ENCODE data around the gene OR6S1.
A peak's percentile ranks its signal among the peaks of the same experiment; 100 is the strongest.
"Not testable (repeated sequence)": the region's sequence is repeated elsewhere in the genome, so short reads cannot be mapped to it uniquely, and the experiment has no call there.

OR6S1 gene

DNA sequence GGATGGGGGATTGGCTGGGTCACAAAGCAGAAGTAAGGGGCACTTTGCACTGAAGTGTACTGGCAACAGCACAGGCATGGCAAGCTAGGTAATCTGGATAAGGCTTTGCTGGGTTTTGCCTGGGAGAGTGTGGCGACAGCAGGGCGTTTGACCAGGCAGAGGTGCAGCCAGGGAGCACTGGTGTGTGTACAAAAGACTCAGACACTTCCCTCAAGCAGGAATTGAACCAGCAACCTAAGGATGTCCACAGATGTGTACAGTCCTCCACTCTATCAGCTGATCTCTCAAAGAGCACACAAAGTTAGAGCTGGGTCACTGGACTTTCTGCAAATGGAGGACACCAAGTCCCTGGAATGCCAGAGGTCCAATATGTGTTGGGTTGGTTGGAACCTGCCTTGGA is 27.5 kb upstream of the OR6S1 start:
- DNase-seq = no peak

DNA sequence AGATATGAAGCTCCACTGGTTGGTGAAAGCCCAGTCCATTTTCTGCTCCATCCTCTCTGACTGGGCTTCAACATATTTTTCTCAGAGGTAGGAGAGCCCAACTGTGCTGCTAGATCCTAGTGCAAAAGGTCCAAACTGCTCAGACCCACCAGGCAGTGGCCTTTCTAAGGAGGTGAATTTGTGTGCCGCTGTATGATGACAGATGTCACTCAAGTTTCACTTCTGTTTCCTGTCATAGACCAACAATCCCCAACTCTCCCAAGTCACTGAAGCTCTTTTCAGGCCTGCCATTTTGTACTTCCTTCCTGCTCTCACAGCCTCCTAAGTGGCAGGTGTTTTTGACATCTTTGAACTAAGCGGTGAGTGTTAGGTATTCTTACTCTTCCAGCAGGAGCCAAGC is 26.5 kb upstream of the OR6S1 start:
- no peak for DNase-seq

DNA sequence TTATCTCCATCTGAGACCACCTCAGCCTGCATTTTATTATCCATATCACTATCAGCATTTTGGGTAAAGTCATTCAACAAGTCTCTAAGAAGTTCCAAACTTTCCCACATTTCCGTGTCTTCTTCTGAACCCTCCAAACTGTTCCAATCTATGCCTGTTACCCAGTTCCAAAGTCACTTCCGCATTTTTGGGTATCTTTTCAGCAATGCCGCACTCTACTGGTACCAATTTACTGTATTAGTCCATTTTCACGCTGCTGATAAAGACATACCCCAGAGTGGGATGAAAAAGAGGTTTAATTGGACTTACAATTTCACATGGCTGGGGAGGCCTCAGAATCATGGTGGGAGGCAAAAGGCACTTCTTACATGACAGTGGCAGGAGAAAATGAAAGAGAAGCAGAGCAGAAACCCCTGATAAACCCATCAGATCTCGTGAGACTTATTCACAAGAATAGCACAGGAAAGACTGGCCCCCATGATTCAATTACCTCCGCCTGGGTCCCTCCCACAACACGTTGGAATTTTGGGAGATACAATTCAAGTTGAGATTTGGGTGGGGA is 25.0 kb upstream of the OR6S1 start:
- not testable (repeated sequence) for DNase-seq

DNA sequence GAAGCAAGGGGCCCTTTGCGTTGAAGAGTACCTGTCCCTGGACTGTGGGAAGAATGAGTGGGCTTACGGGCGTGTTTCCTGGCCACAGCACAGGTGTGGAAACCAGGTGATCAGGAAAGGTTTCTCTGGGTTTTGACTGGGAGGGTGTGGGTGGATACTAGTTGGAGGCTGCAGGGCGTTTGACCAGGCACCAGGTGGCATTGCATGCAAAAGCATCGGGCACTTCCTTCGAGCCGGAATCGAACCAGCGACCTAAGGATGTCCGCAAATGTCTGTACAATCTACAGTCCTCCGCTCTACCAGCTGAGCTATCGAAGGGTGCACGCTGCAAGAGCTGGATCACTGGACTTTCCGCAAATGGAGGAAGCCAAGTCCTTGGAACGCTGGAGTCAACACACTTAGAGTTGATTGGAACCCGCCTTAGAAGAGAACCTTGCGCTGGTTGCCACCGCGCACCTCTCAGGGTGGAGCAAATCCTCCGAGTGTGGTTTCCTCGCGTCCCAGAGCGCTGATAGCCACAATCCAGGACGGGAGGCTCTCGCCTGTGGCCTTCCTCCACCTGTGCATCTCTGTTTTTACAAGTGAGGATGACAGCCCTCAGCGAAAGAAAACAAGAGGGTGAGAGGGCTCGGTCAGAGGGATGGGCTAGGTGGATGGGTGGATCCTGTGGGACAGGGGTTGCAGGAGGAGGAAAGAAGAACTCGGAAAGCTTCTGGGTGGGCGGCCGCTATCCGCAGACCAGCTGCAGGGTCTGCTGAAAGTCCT is 21.7 kb upstream of the OR6S1 start:
- peak; percentile 67 for DNase-seq

DNA sequence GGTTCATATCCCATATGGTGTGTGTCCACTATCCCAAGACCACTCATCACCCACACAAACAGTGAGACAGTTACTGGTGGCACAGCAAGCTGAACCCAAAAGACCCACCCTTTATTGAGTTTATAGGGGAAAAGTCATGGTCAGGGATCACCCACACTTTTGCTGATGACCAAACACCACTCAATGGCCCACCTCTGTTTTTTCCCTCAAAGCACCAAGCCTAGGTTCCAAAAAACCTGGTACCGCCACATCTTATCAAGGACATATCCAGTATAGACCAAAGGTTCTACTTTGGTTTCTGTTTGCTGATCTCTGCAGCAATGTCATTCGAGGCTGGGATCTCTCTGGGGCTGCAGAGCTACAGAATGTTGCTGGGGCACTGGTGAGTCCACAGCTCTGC is 19.7 kb upstream of the OR6S1 start:
- DNase-seq = no peak

DNA sequence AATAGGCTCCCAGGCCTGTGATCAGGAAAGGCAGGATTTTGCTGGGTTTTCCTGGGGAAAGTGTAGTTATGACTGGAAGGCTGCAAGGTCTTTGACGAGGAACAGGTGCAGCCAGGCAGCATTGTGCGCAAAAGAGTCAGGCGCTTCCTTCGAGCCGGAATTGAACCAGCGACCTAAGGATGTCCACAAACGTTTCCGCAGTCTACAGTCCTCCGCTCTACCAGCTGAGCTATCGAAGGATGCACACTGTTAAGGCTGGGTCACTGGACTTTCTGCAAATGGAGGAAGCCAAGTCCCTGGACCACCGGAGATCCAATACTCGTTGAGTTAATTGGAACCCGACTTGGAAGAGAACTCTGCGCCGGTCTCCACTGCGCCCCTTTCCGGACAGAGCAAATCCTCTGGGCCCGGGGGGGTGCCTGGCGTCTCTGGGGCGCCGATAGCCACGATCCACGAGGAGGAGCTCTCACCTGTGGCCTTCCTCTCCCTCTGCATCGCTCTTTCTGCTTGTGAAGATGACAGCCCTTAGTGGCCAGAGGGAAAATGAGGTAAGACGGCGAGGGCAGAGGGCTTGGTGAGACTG is 18.4 kb upstream of the OR6S1 start:
- no peak for DNase-seq

DNA sequence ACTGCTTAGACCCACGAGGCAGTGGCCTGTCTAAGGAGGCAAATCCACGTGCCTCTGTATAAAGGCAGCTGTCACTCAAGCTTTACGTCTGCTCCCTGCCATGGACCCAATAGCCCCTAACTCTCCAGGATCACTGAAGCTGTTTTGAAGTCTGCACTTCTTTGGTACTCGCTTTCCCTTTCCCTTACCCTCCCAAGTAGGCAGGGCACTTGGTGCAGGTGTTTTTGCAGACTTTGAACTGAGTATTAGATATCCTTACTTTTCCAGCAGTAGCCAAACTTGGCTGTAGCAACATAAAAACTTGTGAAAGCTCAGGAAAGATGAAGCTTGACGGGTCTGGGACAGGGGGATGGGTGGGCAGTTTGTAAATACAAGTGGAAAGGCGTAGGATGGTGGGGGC is 17.8 kb upstream of the OR6S1 start:
- no peak for DNase-seq

DNA sequence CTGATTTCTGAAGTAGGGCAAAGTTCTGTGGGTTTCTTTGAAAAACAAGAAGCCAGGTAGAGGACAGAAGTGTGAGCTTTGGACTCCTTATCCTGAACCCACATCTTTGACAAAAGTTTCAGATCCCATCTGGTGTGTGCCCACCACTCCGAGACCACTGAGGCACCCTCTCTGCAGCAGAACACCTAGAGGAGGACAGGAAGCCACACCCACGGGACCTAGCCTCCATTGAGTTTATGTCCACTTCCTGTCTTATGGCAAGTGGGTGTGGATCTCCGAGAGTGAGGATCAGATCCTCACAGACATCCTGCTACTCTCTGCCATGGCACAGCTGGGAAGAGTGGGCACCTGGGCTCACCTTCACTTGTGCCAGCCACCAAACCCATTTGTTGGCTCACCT is 16.8 kb upstream of the OR6S1 start:
- no peak for DNase-seq

DNA sequence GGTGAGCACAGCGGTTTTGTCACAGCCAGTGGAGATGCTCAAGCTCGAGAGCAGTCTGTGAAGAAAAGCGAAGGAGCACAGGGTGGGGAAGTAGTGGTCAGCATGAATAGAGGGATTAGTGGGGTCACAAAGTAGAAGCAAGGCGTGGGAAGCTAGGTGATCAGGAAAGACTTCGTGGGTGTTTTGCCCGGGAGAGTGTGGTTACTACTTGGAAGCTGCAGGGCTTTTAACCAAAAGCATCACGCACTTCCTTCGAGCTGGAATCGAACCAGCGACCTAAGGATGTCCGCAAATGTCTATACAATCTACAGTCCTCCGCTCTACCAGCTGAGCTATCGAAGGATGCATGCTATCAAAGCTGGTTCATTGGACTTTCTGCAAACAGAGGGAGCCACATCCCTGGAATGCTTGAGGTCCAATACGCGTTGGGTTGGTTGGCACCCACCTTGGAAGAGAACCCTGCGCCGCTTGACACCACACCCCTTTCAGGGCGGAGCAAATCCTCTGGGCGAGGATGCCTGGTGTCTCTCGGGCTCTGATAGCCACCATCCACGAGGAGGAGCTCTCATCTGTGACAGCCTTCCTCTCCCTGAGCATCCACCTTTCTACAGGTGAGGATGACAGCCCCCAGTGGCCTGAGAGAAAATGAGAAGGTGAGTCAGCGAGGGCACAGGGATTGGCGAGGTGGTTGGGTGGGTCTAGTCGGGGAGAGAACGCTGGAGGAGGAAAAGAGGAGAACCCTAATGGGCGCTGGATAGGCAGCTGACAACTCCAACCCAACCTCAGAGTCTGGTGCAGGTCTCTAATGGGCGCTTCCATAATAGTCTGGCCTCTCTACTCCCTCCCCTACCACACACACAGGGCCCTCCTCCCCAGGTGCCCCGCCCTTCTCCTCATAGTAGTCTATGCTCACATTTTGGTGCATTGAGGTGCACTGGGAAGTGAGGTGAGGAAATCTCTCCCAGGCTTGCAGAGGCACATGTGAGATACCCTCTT is 16.0 kb upstream of the OR6S1 start:
- no peak for DNase-seq

DNA sequence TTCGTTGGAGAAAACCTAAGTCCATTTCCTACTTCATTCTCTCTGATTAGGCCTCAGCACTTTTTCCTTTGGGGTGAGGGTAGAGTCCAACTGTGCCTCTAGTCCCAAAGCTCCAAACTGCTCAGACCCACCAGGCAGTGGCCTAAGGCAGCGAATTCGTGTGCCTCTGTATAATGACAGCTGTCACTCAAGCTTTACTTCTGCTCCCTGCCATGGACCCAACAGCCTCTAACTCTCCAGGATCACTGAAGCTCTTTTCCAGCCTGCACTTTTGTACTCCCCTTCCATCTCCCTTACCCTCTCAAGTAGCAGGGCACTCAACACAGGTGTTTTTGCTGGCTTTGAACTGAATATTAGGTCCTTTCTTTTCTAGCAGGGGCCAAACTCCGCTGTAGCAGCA is 14.8 kb upstream of the OR6S1 start:
- no peak for DNase-seq

DNA sequence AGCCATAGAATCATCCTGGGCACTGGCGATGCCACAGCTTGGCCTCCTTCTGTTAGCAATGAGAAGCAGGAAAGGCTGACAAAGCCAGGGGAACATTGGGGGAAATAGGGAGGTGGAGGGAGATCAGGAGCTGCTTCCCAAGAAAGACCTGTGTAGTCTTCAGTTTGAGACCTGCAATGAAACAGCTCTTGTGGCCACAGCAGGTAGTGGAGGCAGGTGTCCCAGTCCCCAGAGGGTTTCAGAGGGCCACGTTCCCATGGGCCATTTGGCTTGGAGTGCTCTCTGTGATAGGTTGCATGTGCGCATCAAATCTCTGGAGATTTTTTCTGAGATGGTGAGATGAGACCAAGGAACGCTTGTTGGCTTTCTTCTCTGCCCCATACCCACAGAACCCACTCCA is 14.4 kb upstream of the OR6S1 start:
- DNase-seq = no peak

DNA sequence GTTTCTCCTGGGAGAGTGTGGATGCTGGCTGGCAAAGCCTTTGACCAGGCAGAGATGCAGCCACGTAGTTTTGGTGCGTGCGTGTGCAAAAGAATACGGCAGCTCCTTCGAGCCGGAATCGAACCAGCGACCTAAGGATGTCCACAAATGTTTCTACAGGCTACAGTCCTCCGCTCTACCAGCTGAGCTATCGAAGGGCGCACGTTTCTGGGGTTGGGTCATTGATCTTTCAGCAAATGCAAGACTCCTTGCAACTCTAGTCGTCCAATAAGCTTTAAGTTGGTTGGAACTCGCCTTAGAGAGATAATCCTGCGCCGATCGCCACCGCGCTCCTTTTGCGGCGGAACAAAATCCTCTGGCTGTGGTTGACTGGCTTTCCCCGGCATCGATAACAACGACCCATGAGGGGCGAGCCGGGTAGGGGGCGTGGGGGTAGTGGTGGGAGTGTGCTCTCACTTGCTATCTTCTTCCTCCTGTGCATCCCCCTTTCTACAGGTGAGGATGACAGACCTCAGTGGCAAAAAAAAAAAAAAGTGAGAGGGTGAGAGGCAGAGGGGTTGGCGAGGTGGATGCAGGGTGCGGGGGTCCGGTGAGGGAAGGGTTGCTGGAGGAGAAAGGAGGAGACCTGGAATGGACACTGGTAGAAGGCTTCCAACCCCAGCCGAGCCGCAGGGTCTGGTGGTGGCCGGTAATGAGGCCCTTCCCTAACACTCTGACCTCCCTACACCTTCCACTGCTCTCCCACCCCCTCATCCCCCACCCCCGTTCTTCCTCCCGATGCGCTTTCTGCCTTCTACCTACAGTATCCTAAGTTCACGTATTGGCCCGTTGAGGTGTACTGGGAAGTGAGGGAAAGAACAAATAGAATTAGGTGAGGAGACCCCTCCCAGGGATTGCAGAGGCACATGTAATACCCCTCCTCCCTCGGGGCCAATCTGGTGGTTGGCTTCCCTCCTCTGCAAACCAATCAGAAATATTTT is 11.8 kb upstream of the OR6S1 start:
- no peak for DNase-seq

DNA sequence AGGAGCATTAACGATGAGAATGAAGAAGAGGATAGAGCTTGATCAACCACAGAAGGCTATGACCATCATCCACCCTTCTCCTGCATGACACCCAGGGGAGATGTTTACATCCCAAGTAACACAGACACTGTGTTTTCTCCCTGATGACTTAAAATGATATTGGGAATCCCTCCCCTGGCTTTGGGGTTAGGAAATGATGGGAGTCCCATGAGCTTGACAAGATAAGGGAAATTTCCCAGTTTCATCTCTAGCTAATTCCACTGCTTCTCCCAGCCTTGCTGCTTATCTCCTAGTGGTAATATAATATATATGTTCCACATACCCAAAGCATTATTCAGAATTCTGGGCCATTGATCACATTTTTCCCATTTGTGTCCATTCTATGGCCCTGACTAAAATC is 4.0 kb upstream of the OR6S1 start:
- no peak for DNase-seq

DNA sequence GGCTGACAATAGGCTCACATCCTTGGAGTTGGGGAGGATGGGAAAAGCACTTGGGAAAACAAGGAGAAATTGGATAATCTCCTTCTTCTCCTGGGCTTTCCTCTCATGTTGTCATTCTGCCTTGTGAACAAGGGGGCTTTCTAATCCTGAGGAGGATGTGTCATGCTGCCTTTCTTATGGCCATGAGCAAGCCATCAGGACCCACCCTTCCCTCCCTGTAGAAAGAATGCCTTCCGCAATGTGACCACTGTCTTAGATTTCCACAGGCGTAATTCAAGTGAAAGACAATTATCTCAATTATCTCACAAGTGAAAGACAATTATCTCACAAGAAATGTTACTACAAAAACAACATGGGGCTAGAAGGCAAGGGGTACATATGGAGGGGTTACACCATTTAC is 3.0 kb upstream of the OR6S1 start:
- no peak for DNase-seq

DNA sequence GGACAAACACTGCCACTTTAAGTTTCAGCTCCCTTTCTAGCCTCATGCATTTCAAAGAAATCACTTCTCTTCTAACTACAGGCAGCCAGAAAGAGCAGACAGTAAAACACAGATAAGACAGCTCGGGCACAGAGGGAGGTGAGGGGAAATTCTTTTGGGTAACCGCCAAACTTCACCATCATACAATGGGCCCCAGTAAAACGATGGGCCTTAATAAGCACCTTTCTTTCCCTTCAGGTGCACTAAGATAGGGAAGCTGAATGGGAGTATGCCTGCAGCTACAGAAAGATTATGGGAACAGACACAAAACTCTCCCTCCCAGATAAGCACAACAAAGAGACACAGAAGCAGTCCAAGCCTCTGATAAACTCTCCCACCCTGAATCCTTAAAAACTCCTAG is 1.3 kb upstream of the OR6S1 start:
- DNase-seq = not testable (repeated sequence)

DNA sequence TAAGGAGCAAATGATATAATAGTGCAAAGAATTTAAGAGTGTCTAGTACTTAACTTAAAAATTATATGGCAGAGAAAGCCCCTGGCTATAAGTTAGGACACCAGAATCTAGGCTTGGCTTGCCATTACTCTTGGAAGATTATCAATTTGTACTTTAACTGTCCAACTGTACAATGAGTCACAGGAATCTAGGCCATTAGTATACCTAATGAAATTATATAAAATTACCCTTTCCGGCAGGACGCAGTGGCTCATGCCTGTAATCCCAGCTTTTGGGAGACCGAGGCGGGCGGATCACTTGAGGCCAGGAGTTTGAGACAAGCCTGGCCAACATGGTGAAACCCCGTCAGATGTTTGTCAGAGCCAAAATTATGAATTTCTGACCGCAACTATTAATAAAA is 691 bp upstream of the OR6S1 start:
- DNase-seq = no peak

DNA sequence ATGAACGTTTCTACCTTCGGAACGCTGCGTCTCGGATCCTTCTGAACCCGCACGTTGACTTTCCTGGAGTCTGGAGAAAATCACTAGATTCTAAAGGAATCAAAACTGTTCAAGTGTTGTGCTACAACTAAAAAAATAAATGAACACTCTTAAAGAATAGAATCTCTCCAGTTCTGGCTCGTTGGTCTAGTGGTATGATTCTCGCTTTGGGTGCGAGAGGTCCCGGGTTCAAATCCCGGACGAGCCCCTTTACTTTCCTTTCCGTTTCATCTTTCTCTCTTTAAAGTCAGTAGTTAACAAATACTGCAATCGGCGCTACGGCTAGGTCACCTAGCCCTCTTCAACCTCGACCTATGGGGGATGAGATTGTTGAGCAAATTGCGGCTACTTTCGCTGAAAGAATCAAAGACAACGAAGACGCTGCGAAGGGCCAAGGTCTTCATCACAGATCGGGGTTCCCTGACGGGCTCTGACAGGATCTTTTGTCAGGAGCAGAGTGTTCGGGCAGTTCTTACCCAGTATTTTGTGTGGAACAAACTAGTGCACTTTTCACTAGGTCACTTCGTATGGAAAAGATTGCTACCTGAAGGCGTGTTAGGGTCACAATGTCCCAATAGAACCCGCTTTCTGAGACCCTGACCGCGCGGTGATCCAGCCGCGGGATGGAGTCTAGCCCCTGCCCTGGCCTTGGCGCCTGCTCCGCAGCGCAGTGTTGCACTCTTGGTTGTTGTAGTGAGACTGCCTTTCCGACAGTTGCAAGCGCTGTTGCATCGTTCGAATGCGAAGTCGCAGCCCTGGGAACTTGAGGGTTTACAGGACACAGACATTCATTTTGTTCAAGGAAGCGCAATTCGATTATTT is 8.4 kb downstream of the OR6S1 start:
- DNase-seq = peak; percentile 64

DNA sequence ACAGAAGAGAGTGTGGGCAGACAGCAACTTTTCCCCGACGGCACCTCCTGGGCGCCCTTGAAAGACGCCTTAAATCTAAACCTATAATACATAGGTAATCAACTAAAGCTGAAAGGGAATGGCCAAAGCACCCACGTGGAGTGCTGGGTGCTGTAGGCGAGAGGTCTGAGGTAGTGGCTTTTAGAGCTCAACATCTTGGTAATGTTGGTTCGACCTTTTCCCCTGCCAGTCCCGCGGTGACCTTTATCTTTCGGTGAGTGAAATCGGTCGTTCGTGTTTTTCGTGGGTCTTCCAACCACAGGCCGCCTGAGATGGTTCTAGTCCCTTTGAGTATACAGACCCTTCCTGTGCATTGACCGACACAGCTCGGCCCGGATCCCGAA is 9.1 kb downstream of the OR6S1 start:
- no peak for DNase-seq

DNA sequence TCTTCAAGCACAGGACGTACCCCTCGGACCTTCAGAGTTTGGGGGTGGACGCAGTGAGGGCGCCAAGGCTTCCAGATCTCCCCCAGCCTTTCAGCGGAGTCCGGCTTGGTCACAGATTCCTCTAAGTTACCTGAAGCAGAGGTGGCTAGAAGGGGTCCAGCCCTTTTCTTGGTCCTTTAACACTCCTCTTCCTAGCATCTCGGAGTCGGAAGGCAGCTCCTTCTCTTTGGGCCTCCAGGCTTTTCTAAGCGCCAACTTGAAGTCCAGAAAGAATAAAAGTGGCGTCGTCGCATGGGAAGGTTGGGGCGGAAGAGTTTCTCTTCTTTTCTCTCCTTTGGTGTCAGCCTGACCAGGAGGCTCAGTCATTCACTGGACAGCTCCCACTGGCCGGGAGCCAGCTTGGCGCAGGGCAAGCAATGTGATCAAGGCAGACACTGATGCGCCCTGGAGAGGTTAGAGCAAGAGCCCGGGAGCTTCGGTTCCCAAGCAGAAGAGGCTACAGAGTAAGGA is 9.6 kb downstream of the OR6S1 start:
- DNase-seq = no peak

DNA sequence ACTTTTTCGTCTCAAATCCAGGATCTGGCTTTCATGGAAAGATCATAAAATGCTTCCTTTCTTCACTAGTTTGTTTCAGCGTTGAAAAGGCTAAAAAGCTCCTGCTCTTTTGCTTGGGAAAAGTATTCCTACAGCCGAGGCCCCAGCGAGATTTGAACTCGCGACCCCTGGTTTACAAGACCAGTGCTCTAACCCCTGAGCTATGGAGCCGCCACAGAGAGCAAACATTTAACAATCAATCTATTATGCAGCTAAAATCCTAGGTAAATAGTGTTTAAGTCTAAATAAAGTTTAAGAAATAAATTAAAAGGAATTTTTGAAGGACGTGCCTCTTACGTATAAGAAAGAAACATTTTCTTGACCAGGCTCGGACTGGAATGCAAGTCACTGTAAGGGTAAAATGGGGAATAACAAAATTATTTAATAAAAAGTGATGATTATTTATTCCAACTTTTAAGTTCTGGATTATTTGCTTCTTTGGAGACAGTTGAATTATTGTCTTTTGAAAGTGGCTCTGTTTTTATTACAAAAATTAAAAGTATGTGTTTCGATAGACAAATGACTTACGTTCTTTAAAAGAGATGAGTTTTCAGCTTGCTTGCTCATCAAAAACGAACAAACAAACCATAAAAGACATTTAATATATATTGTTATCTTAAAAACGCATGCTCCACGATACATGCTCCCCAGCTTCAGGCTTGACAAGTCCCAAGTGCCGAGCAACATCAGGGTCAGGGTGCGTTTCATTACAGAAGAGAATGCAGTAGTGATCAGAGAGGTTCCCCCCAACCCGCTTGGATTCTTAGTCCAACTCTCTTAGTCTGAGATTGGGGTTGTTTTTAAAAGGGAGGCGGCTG is 10.2 kb downstream of the OR6S1 start:
- peak; percentile 77 for DNase-seq
